Effector memory CD8-positive, alpha-beta T cell (primary cell): ENCODE measurements around the gene SLC26A9.
"Not testable (repeated sequence)": the region's sequence is repeated elsewhere in the genome, so short reads cannot be mapped to it uniquely, and the experiment has no call there.

Experiments used
- ATAC-seq: fragments of 150-1000 bp; cut with Tn5 transposase; replicated peaks from 2 replicates; pipeline ENCODE4 v1.10.0; 2021; ENCODE audit warnings: mild to moderate bottlenecking, moderate library complexity
- DNase-seq, 3 experiments: peaks; one replicate each; pipeline ENCODE4 v3.0.0; 2021
- H3K27ac Mint-ChIP-seq, 2 donors: one replicate each; pipeline ENCODE4 v1.8.0; 2022; ENCODE audit warnings: mild to moderate bottlenecking in 2 of 2, mixed read lengths in 2 of 2, moderate library complexity in 2 of 2
- H3K27me3 Mint-ChIP-seq, 2 donors: one replicate each; pipeline ENCODE4 v1.8.0; 2022; ENCODE audit warnings: mixed read lengths in 2 of 2
- H3K36me3 Mint-ChIP-seq: one replicate; pipeline ENCODE4 v1.8.0; 2022; ENCODE audit warnings: mild to moderate bottlenecking, moderate library complexity, mixed read lengths; ENCODE audit not compliant: insufficient read depth
- H3K4me1 Mint-ChIP-seq, 2 donors: one replicate each; pipeline ENCODE4 v1.8.0; 2022; ENCODE audit warnings: low read depth in 2 of 2, mixed read lengths in 2 of 2
- H3K4me3 Mint-ChIP-seq, 2 donors: one replicate each; pipeline ENCODE4 v1.8.0; 2022; ENCODE audit warnings: mild to moderate bottlenecking in 2 of 2, mixed read lengths in 2 of 2, moderate library complexity in 2 of 2
- H3K9me3 Mint-ChIP-seq, 2 donors: one replicate each; pipeline ENCODE4 v1.8.0; 2022; ENCODE audit warnings: mixed read lengths in 2 of 2

The SLC26A9 gene

GRCh38 chr1:205905095-205905494, 38.2 kb downstream of the SLC26A9 start:
- H3K4me3 Mint-ChIP-seq, ATAC-seq, H3K27ac Mint-ChIP-seq, H3K36me3 Mint-ChIP-seq, H3K9me3 Mint-ChIP-seq, H3K4me1 Mint-ChIP-seq, DNase-seq: not testable (repeated sequence)
- peaks cover 25 to 28% of the 10 kb centered on the region in 2 donors for H3K27me3 Mint-ChIP-seq

- no peak for ATAC-seq
- H3K4me3 Mint-ChIP-seq: no peak overlapping the region
- peaks cover 2% of the 10 kb centered on the region for H3K36me3 Mint-ChIP-seq
- H3K4me1 Mint-ChIP-seq: no peaks in the 10 kb centered on the region
- no peak for DNase-seq
- peaks cover 4 to 17% of the 10 kb centered on the region in 2 donors for H3K9me3 Mint-ChIP-seq
- H3K27ac Mint-ChIP-seq: no peak overlapping the region
- H3K27me3 Mint-ChIP-seq: peaks cover 10 to 15% of the 10 kb centered on the region in 2 donors
These were observed 46.9 kb downstream of the SLC26A9 start for GRCh38 chr1:205896351-205896750.

- not testable (repeated sequence) for H3K36me3 Mint-ChIP-seq, H3K27me3 Mint-ChIP-seq, H3K27ac Mint-ChIP-seq
These were observed 49.1 kb downstream of the SLC26A9 start for GRCh38 chr1:205894119-205894518.

GRCh38 chr1:205892175-205892574, 51.1 kb downstream of the SLC26A9 start:
- H3K27ac Mint-ChIP-seq, H3K4me3 Mint-ChIP-seq, H3K36me3 Mint-ChIP-seq, ATAC-seq, H3K27me3 Mint-ChIP-seq, DNase-seq: not testable (repeated sequence)
- H3K4me1 Mint-ChIP-seq: peaks cover 8 to 11% of the 10 kb centered on the region in 2 donors
- peaks cover 4 to 23% of the 10 kb centered on the region in 2 donors for H3K9me3 Mint-ChIP-seq

More at GRCh38 chr1:205894119-205894518, 49.1 kb downstream of the SLC26A9 start:
- H3K4me3 Mint-ChIP-seq, H3K4me1 Mint-ChIP-seq, ATAC-seq, DNase-seq: not testable (repeated sequence)
- peaks cover 4 to 18% of the 10 kb centered on the region in 2 donors for H3K9me3 Mint-ChIP-seq

- not testable (repeated sequence) for DNase-seq, H3K36me3 Mint-ChIP-seq, H3K27ac Mint-ChIP-seq, H3K27me3 Mint-ChIP-seq, ATAC-seq, H3K4me3 Mint-ChIP-seq
- Mint-ChIP-seq H3K9me3 (peaks cover 4 to 18% of the 10 kb centered on the region in 2 donors), H3K4me1 (peaks cover 8 to 11% of the 10 kb centered on the region in 2 donors)
These were observed 51.8 kb downstream of the SLC26A9 start for GRCh38 chr1:205891481-205891880.

GRCh38 chr1:205890631-205891030, 52.6 kb downstream of the SLC26A9 start:
- H3K36me3 Mint-ChIP-seq, H3K4me3 Mint-ChIP-seq, DNase-seq, ATAC-seq, H3K27me3 Mint-ChIP-seq, H3K27ac Mint-ChIP-seq: not testable (repeated sequence)
- peaks cover 8 to 11% of the 10 kb centered on the region in 2 donors for H3K4me1 Mint-ChIP-seq
- H3K9me3 Mint-ChIP-seq: peaks cover 0 to 13% of the 10 kb centered on the region in 2 donors

- Mint-ChIP-seq H3K9me3 (peaks cover 0 to 13% of the 10 kb centered on the region in 2 donors), H3K4me1 (peaks cover 8 to 11% of the 10 kb centered on the region in 2 donors)
- DNase-seq, H3K27me3 Mint-ChIP-seq, H3K27ac Mint-ChIP-seq, ATAC-seq, H3K4me3 Mint-ChIP-seq, H3K36me3 Mint-ChIP-seq: not testable (repeated sequence)
These were observed 53.5 kb downstream of the SLC26A9 start for GRCh38 chr1:205889706-205890105.

- Mint-ChIP-seq H3K27ac (peak overlapping the region in 1 of 2 donors; percentile 5), H3K9me3 (peaks cover 0 to 13% of the 10 kb centered on the region in 2 donors), H3K4me3 (peak overlapping the region in 1 of 2 donors; percentile 13), H3K4me1 (peaks cover 8 to 11% of the 10 kb centered on the region in 2 donors)
- ATAC-seq, H3K36me3 Mint-ChIP-seq, DNase-seq, H3K27me3 Mint-ChIP-seq: not testable (repeated sequence)
These were observed 54.2 kb downstream of the SLC26A9 start for GRCh38 chr1:205889006-205889405.

- no peak for ATAC-seq
- Mint-ChIP-seq H3K27ac (no peak overlapping the region), H3K27me3 (peaks cover 10 to 14% of the 10 kb centered on the region in 2 donors), H3K9me3 (peaks cover 3 to 9% of the 10 kb centered on the region in 2 donors), H3K4me1 (peaks cover 1 to 3% of the 10 kb centered on the region in 2 donors), H3K4me3 (no peak overlapping the region), H3K36me3 (peaks cover 3% of the 10 kb centered on the region)
- DNase-seq: no peak
These were observed 59.5 kb downstream of the SLC26A9 start for GRCh38 chr1:205883792-205884191.

- Mint-ChIP-seq H3K4me1 (no peaks in the 10 kb centered on the region), H3K9me3 (peaks cover 3 to 14% of the 10 kb centered on the region in 2 donors), H3K27ac (no peak overlapping the region), H3K4me3 (no peak overlapping the region), H3K27me3 (peaks cover 10 to 18% of the 10 kb centered on the region in 2 donors), H3K36me3 (peaks cover 3% of the 10 kb centered on the region)
- ATAC-seq: no peak
- no peak for DNase-seq
These were observed 62.3 kb downstream of the SLC26A9 start for GRCh38 chr1:205880923-205881322.

GRCh38 chr1:205879974-205880373, 63.3 kb downstream of the SLC26A9 start:
- Mint-ChIP-seq H3K27ac (no peak overlapping the region), H3K27me3 (peaks cover 10 to 18% of the 10 kb centered on the region in 2 donors), H3K36me3 (peaks cover 3% of the 10 kb centered on the region), H3K4me3 (no peak overlapping the region), H3K4me1 (no peaks in the 10 kb centered on the region), H3K9me3 (peaks cover 3 to 14% of the 10 kb centered on the region in 2 donors)
- ATAC-seq (no peak), DNase-seq (no peak)

- Mint-ChIP-seq H3K27ac (no peak overlapping the region), H3K4me3 (no peak overlapping the region), H3K36me3 (peaks cover 3% of the 10 kb centered on the region), H3K4me1 (no peaks in the 10 kb centered on the region), H3K27me3 (peaks cover 10 to 18% of the 10 kb centered on the region in 2 donors), H3K9me3 (peaks cover 3 to 14% of the 10 kb centered on the region in 2 donors)
- no peak for DNase-seq
- ATAC-seq: no peak
These were observed 65.2 kb downstream of the SLC26A9 start for GRCh38 chr1:205878026-205878425.

- DNase-seq, H3K27me3 Mint-ChIP-seq, H3K4me1 Mint-ChIP-seq, ATAC-seq, H3K36me3 Mint-ChIP-seq, H3K4me3 Mint-ChIP-seq, H3K9me3 Mint-ChIP-seq, H3K27ac Mint-ChIP-seq: not testable (repeated sequence)
These were observed 70.1 kb downstream of the SLC26A9 start for GRCh38 chr1:205873148-205873547.

GRCh38 chr1:205870236-205870635, 73.0 kb downstream of the SLC26A9 start:
- Mint-ChIP-seq H3K4me1 (no peaks in the 10 kb centered on the region), H3K27ac (no peak overlapping the region), H3K9me3 (no peaks in the 10 kb centered on the region), H3K4me3 (no peak overlapping the region), H3K27me3 (peaks cover 0 to 12% of the 10 kb centered on the region in 2 donors), H3K36me3 (no peaks in the 10 kb centered on the region)
- no peak for ATAC-seq
- DNase-seq: no peak
